Naive thymus-derived CD4-positive, alpha-beta T cell (primary cell): Measurements from ENCODE around the gene KRTAP20-1. TPM values are rescaled to one million over a fixed set of nuclear protein-coding genes. Genes with fewer than 3 reads are reported as not detected.

Experiments
- ATAC-seq: fragments of 150-1000 bp; cut with Tn5 transposase; 2 replicates; pipeline ENCODE4 v1.10.0; 2021; ENCODE audit warnings: mild to moderate bottlenecking, moderate library complexity
- CTCF ChIA-PET: fragments of 350-600 bp; sonication (Branson Sonifier 250); formaldehyde crosslinking; loops from one replicate; lab custom pipeline; 2021; ENCODE audit warnings: antibody characterized with exemption; lab: Charles Lee
- POLR2A ChIA-PET: fragments of 350-600 bp; sonication (Branson Sonifier 250); formaldehyde crosslinking; loops from one replicate; lab custom pipeline; 2021; ENCODE audit warnings: antibody characterized with exemption, inconsistent platforms; lab: Charles Lee
- DNase-seq, 9 donors: peaks; one replicate each; pipeline versions ENCODE4 v3.0.0 to v3.0.0-alpha.2; 2020 to 2022; ENCODE audit warnings: mixed read lengths in 1 of 9
- H3K27ac ChIP-seq: one replicate; pipeline ENCODE4 v1.7.0; 2013; ENCODE audit warnings: mild to moderate bottlenecking, low read depth, low read length, moderate library complexity
- H3K27me3 ChIP-seq, 2 donors: one replicate each; pipeline ENCODE4 v1.7.0; 2013; ENCODE audit warnings: low read length in 2 of 2, mild to moderate bottlenecking in 2 of 2, moderate library complexity in 2 of 2; ENCODE audit not compliant: control insufficient read depth in 2 of 2, insufficient read depth in 2 of 2
- H3K36me3 ChIP-seq, 3 experiments: 1 replicate in 2 of 3; 2 replicates in 1 of 3; pipeline ENCODE4 v1.7.0; 2013; ENCODE audit warnings: low read length in 3 of 3, mild to moderate bottlenecking in 3 of 3, moderate library complexity in 1 of 3; ENCODE audit not compliant: insufficient read depth in 3 of 3, control insufficient read depth in 2 of 3
- H3K4me1 ChIP-seq, 2 donors: one replicate each; pipeline ENCODE4 v1.7.0; 2013; ENCODE audit warnings: low read length in 2 of 2, mild to moderate bottlenecking in 2 of 2, moderate library complexity in 1 of 2; ENCODE audit not compliant: control insufficient read depth in 2 of 2, insufficient read depth in 2 of 2
- H3K4me3 ChIP-seq: 2 replicates; pipeline ENCODE4 v1.7.0; 2013; ENCODE audit warnings: mild to moderate bottlenecking, low read length
- H3K9me3 ChIP-seq, 3 experiments: 1 replicate in 2 of 3; 2 replicates in 1 of 3; pipeline ENCODE4 v1.7.0; 2013; ENCODE audit warnings: low read length in 3 of 3; ENCODE audit not compliant: control insufficient read depth in 2 of 3
- H3K27ac Mint-ChIP-seq, 9 donors: one replicate each; pipeline ENCODE4 v1.8.0; 2020 to 2022; ENCODE audit warnings: mixed read lengths in 9 of 9, mild to moderate bottlenecking in 8 of 9, moderate library complexity in 5 of 9, inconsistent platforms in 2 of 9
- H3K27me3 Mint-ChIP-seq, 5 donors: one replicate each; pipeline ENCODE4 v1.8.0; 2021 to 2022; ENCODE audit warnings: mixed read lengths in 5 of 5, mild to moderate bottlenecking in 1 of 5
- H3K36me3 Mint-ChIP-seq, 5 donors: one replicate each; pipeline ENCODE4 v1.8.0; 2020 to 2022; ENCODE audit warnings: mixed read lengths in 5 of 5, mild to moderate bottlenecking in 3 of 5, inconsistent platforms in 1 of 5
- H3K4me1 Mint-ChIP-seq, 7 donors: one replicate each; pipeline ENCODE4 v1.8.0; 2020 to 2022; ENCODE audit warnings: mixed read lengths in 7 of 7, mild to moderate bottlenecking in 3 of 7, inconsistent platforms in 1 of 7
- H3K4me3 Mint-ChIP-seq, 10 donors: one replicate each; pipeline ENCODE4 v1.8.0; 2020 to 2022; ENCODE audit warnings: mild to moderate bottlenecking in 10 of 10, mixed read lengths in 10 of 10, moderate library complexity in 6 of 10, inconsistent platforms in 2 of 10
- H3K9me3 Mint-ChIP-seq, 11 donors: one replicate each; pipeline ENCODE4 v1.8.0; 2020 to 2022; ENCODE audit warnings: mixed read lengths in 11 of 11, mild to moderate bottlenecking in 4 of 11, inconsistent platforms in 1 of 11, moderate library complexity in 1 of 11
- intact Hi-C, 2 donors: fragments of 100-400 bp; cut with micrococcal nuclease; formaldehyde crosslinking; loops; one replicate each; pipeline ENCODE4 v1.15.1; 2023
- polyA plus RNA-seq, 2 donors: library from polyadenylated mRNA; unstranded; fragments of 300-500 nt; fragmentation: Illumina TruSeq; gene quantifications; one replicate each; pipeline ENCODE4 v1.2.3, GENCODE V29; 2021
- total RNA-seq, 6 experiments: library from RNA in 5 of 6; stranded (reverse) in 5 of 6; gene quantifications; 1 replicate in 5 of 6; 2 replicates in 1 of 6; pipeline ENCODE4 v1.2.3 and lab custom pipeline; 2021 to 2026

Gene KRTAP20-1
- total RNA-seq (not detected), polyA plus RNA-seq (not detected), total RNA-seq (lab: John Stamatoyannopoulos, UW) (not detected)

GRCh38 chr21:30616125-30616524, at the start of gene KRTAP20-1:
TSS of gene KRTAP20-1 (plus strand) at chr21:30616425. CDS start at chr21:30616455, 30 bp downstream.
- Histone ChIP-seq H3K27ac (no peak within 1 kb of the TSS), H3K4me1 (no peaks in the 10 kb centered on the region), H3K27me3 (no peaks in the 10 kb centered on the region), H3K9me3 (no peaks in the 10 kb centered on the region), H3K4me3 (no peak within 1 kb of the TSS), H3K36me3 (no peaks in the 10 kb centered on the region)
- ATAC-seq (no peak), DNase-seq (no peak)
- Mint-ChIP-seq H3K4me3 (no peak within 1 kb of the TSS), H3K4me1 (no peaks in the 10 kb centered on the region), H3K9me3 (peaks cover 0 to 3% (median 0%) of the 10 kb centered on the region in 11 donors), H3K36me3 (no peaks in the 10 kb centered on the region), H3K27ac (no peak within 1 kb of the TSS), H3K27me3 (no peaks in the 10 kb centered on the region)
- POLR2A ChIA-PET: no interaction called here
- CTCF ChIA-PET: no interaction called here
- intact Hi-C loops: no loop called here

- ATAC-seq (no peak), DNase-seq (no peak)
- no peak overlapping the region for H3K27ac Mint-ChIP-seq
- no peaks in the 10 kb centered on the region for H3K4me1 ChIP-seq
- no peaks in the 10 kb centered on the region for H3K27me3 ChIP-seq
- H3K27me3 Mint-ChIP-seq: peaks cover 0 to 5% (median 3%) of the 10 kb centered on the region in 5 donors
- H3K4me3 Mint-ChIP-seq: no peak overlapping the region
- no peaks in the 10 kb centered on the region for H3K36me3 ChIP-seq
- H3K36me3 Mint-ChIP-seq: no peaks in the 10 kb centered on the region
- intact Hi-C loops: no loop called here
- H3K9me3 Mint-ChIP-seq: peaks cover 0 to 5% (median 0%) of the 10 kb centered on the region in 11 donors
- H3K4me1 Mint-ChIP-seq: no peaks in the 10 kb centered on the region
- ChIA-PET POLR2A (no interaction called here), CTCF (no interaction called here)
- H3K4me3 ChIP-seq: no peak overlapping the region
- H3K9me3 ChIP-seq: no peaks in the 10 kb centered on the region
- no peak overlapping the region for H3K27ac ChIP-seq
These were observed 48.6 kb upstream of the KRTAP20-1 start for GRCh38 chr21:30567617-30568016.

GRCh38 chr21:30577766-30578165, 38.5 kb upstream of the KRTAP20-1 start:
- intact Hi-C loops: no loop called here
- H3K27ac Mint-ChIP-seq: no peak overlapping the region
- POLR2A ChIA-PET: no interaction called here
- no peaks in the 10 kb centered on the region for H3K36me3 Mint-ChIP-seq
- H3K4me1 ChIP-seq: no peaks in the 10 kb centered on the region
- H3K27me3 Mint-ChIP-seq: no peaks in the 10 kb centered on the region
- CTCF ChIA-PET: no interaction called here
- no peaks in the 10 kb centered on the region for H3K9me3 ChIP-seq
- no peak for ATAC-seq
- no peak overlapping the region for H3K4me3 Mint-ChIP-seq
- peaks cover 0 to 5% (median 0%) of the 10 kb centered on the region in 11 donors for H3K9me3 Mint-ChIP-seq
- H3K4me3 ChIP-seq: no peak overlapping the region
- no peaks in the 10 kb centered on the region for H3K27me3 ChIP-seq
- DNase-seq: no peak
- H3K27ac ChIP-seq: no peak overlapping the region
- no peaks in the 10 kb centered on the region for H3K36me3 ChIP-seq
- H3K4me1 Mint-ChIP-seq: no peaks in the 10 kb centered on the region

GRCh38 chr21:30579346-30579745, 36.9 kb upstream of the KRTAP20-1 start:
- Histone ChIP-seq H3K27me3 (no peaks in the 10 kb centered on the region), H3K36me3 (no peaks in the 10 kb centered on the region), H3K27ac (no peak overlapping the region), H3K4me3 (no peak overlapping the region), H3K9me3 (no peaks in the 10 kb centered on the region), H3K4me1 (no peaks in the 10 kb centered on the region)
- intact Hi-C loops: no loop called here
- Mint-ChIP-seq H3K9me3 (peaks cover 0 to 4% (median 0%) of the 10 kb centered on the region in 11 donors), H3K4me1 (no peaks in the 10 kb centered on the region), H3K27ac (no peak overlapping the region), H3K27me3 (peaks cover 0 to 2% (median 0%) of the 10 kb centered on the region in 5 donors), H3K4me3 (no peak overlapping the region), H3K36me3 (no peaks in the 10 kb centered on the region)
- DNase-seq (no peak), ATAC-seq (no peak)
- POLR2A ChIA-PET: no interaction called here
- CTCF ChIA-PET: no interaction called here

- CTCF ChIA-PET: no interaction called here
- Mint-ChIP-seq H3K36me3 (no peaks in the 10 kb centered on the region), H3K4me3 (no peak overlapping the region), H3K27me3 (peaks cover 0 to 9% (median 0%) of the 10 kb centered on the region in 5 donors), H3K27ac (no peak overlapping the region), H3K9me3 (peaks cover 0 to 8% (median 0%) of the 10 kb centered on the region in 11 donors), H3K4me1 (no peaks in the 10 kb centered on the region)
- Histone ChIP-seq H3K4me1 (no peaks in the 10 kb centered on the region), H3K36me3 (no peaks in the 10 kb centered on the region), H3K27me3 (no peaks in the 10 kb centered on the region), H3K4me3 (no peak overlapping the region), H3K27ac (no peak overlapping the region), H3K9me3 (no peaks in the 10 kb centered on the region)
- DNase-seq: no peak
- no peak for ATAC-seq
- intact Hi-C loops: no loop called here
- POLR2A ChIA-PET: no interaction called here
These were observed 36.1 kb upstream of the KRTAP20-1 start for GRCh38 chr21:30580132-30580531.

- no peak for ATAC-seq
- Mint-ChIP-seq H3K9me3 (peaks cover 0 to 8% (median 0%) of the 10 kb centered on the region in 11 donors), H3K27me3 (peaks cover 0 to 9% (median 0%) of the 10 kb centered on the region in 5 donors), H3K36me3 (no peaks in the 10 kb centered on the region), H3K27ac (no peak overlapping the region), H3K4me3 (no peak overlapping the region), H3K4me1 (no peaks in the 10 kb centered on the region)
- DNase-seq: no peak
- H3K36me3 ChIP-seq: no peaks in the 10 kb centered on the region
- H3K4me1 ChIP-seq: no peaks in the 10 kb centered on the region
- CTCF ChIA-PET: no interaction called here
- H3K27ac ChIP-seq: no peak overlapping the region
- no peaks in the 10 kb centered on the region for H3K9me3 ChIP-seq
- no peak overlapping the region for H3K4me3 ChIP-seq
- intact Hi-C loops: no loop called here
- POLR2A ChIA-PET: no interaction called here
- no peaks in the 10 kb centered on the region for H3K27me3 ChIP-seq
These were observed 33.4 kb upstream of the KRTAP20-1 start for GRCh38 chr21:30582870-30583269.

- CTCF ChIA-PET: no interaction called here
- H3K9me3 Mint-ChIP-seq: peaks cover 0 to 2% (median 0%) of the 10 kb centered on the region in 11 donors
- ATAC-seq (no peak), DNase-seq (no peak)
- no peaks in the 10 kb centered on the region for H3K4me1 Mint-ChIP-seq
- Histone ChIP-seq H3K27me3 (no peaks in the 10 kb centered on the region), H3K36me3 (no peaks in the 10 kb centered on the region), H3K27ac (no peak within 1 kb of the TSS), H3K4me1 (no peaks in the 10 kb centered on the region), H3K4me3 (no peak within 1 kb of the TSS), H3K9me3 (no peaks in the 10 kb centered on the region)
- H3K4me3 Mint-ChIP-seq: no peak within 1 kb of the TSS
- no peak within 1 kb of the TSS for H3K27ac Mint-ChIP-seq
- H3K36me3 Mint-ChIP-seq: no peaks in the 10 kb centered on the region
- POLR2A ChIA-PET: no interaction called here
- H3K27me3 Mint-ChIP-seq: peaks cover 0 to under 1% (median 0%) of the 10 kb centered on the region in 5 donors
- intact Hi-C loops: no loop called here
These were observed 25.9 kb upstream of the KRTAP20-1 start, which contains the start of gene KRTAP22-2 for GRCh38 chr21:30590297-30590696. TSS of gene KRTAP22-2 (minus strand) at chr21:30590397.
